OCI-LY1 (cell line): ENCODE results near the gene AXIN1.
A peak's percentile ranks its signal among the peaks of the same experiment; 100 is the strongest.

Experiments used
- H2AFZ ChIP-seq: fragments of 200-600 bp; sonication (generic), shearing (Covaris generic); 2 replicates; pipeline ENCODE4 v1.6.0; 2014; ENCODE audit warnings: antibody characterized with exemption, mild to moderate bottlenecking, low read length
- H3F3A ChIP-seq: fragments of 200-600 bp; sonication (generic), shearing (Covaris generic); 2 replicates; pipeline ENCODE4 v1.6.0; 2014; ENCODE audit warnings: mild to moderate bottlenecking, antibody characterized with exemption, low read length, moderate library complexity; ENCODE audit not compliant: insufficient read depth
- H3K27ac ChIP-seq: fragments of 200-600 bp; sonication (generic); 2 replicates; pipeline ENCODE4 v1.5.1; 2014; ENCODE audit warnings: low read length, mixed run types, mild to moderate bottlenecking, low read depth; ENCODE audit not compliant: poor library complexity, severe bottlenecking
- H3K27me3 ChIP-seq: fragments of 200-600 bp; sonication (generic); 2 replicates; pipeline ENCODE4 v1.6.0; 2014; ENCODE audit warnings: antibody characterized with exemption, mild to moderate bottlenecking, low read length, moderate library complexity; ENCODE audit not compliant: insufficient read depth
- H3K36me3 ChIP-seq: fragments of 200-600 bp; sonication (generic); 2 replicates; pipeline ENCODE4 v1.6.1; 2014; ENCODE audit warnings: mild to moderate bottlenecking, antibody characterized with exemption, low read length, moderate library complexity, mixed read lengths; ENCODE audit not compliant: insufficient read depth
- H3K4me1 ChIP-seq: fragments of 200-600 bp; sonication (generic); 2 replicates; pipeline ENCODE4 v1.5.1; 2014; ENCODE audit warnings: mild to moderate bottlenecking, low read length, moderate library complexity; ENCODE audit not compliant: insufficient read depth, severe bottlenecking
- H3K4me2 ChIP-seq: fragments of 200-600 bp; sonication (generic), shearing (Covaris generic); 2 replicates; pipeline ENCODE4 v1.6.1; 2014; ENCODE audit warnings: low read length
- H3K4me3 ChIP-seq: fragments of 200-600 bp; sonication (generic); 2 replicates; pipeline ENCODE4 v1.5.1; 2014; ENCODE audit warnings: low read length, low read depth, mild to moderate bottlenecking, mixed read lengths; ENCODE audit not compliant: poor library complexity, severe bottlenecking
- H3K79me2 ChIP-seq: fragments of 200-600 bp; shearing (Covaris generic); 2 replicates; pipeline ENCODE4 v1.6.1; 2016; ENCODE audit warnings: mixed run types, low read length, mixed read lengths; ENCODE audit not compliant: insufficient read depth
- H3K9ac ChIP-seq: fragments of 200-600 bp; sonication (generic), shearing (Covaris generic); 2 replicates; pipeline ENCODE4 v1.6.1; 2014; ENCODE audit warnings: mild to moderate bottlenecking, low read length, mixed read lengths
- H3K9me2 ChIP-seq: fragments of 200-600 bp; sonication (generic), shearing (Covaris generic); 2 replicates; pipeline ENCODE4 v1.6.1; 2014; ENCODE audit warnings: low read depth, mild to moderate bottlenecking, low read length, mixed read lengths
- H3K9me3 ChIP-seq: fragments of 200-600 bp; shearing (Covaris generic); 2 replicates; pipeline ENCODE4 v1.6.1; 2014; ENCODE audit warnings: low read length, mixed read lengths
- H4K20me1 ChIP-seq: fragments of 200-600 bp; sonication (generic), shearing (Covaris generic); 2 replicates; pipeline ENCODE4 v1.6.0; 2016; ENCODE audit warnings: mild to moderate bottlenecking, low read length; ENCODE audit not compliant: insufficient read depth
- CTCF ChIP-seq: fragments of 200-600 bp; sonication (generic), shearing (Covaris generic); IDR thresholded peaks from 2 replicates; pipeline ENCODE4 v1.5.1; 2017; ENCODE audit warnings: mild to moderate bottlenecking, antibody characterized with exemption, low read length, moderate library complexity, mixed read lengths
- EZH2 ChIP-seq: fragments of 200-600 bp; sonication (generic), shearing (Covaris generic); IDR thresholded peaks from 2 replicates; pipeline ENCODE4 v1.8.0; 2017; ENCODE audit warnings: borderline replicate concordance, mixed run types, mild to moderate bottlenecking, antibody characterized with exemption, low read length, moderate library complexity, mixed read lengths

The AXIN1 gene

GRCh38 chr16:352547-353403, at the start of gene AXIN1:
Gene AXIN1 (minus strand): TSS chr16:352723. CDS start chr16:347025, 5,698 bp downstream.
- peaks cover 32% of the 10 kb centered on the region for H3K4me1 ChIP-seq
- H3K36me3 ChIP-seq = peaks cover 9% of the 10 kb centered on the region; the same call in 1 of the 2 replicates
- no peaks in the 10 kb centered on the region for H3K27me3 ChIP-seq
- H3K4me2 ChIP-seq = peak within 1 kb of the TSS; percentile 79
- peaks cover 12% of the 10 kb centered on the region; the same call in 1 of the 2 replicates for H3K79me2 ChIP-seq
- H4K20me1 ChIP-seq = no peaks in the 10 kb centered on the region
- H3K9ac ChIP-seq = peak within 1 kb of the TSS; percentile 78
- H3K9me2 ChIP-seq = no peaks in the 10 kb centered on the region
- H3K27ac ChIP-seq = no peak within 1 kb of the TSS
- no peak for TF ChIP-seq EZH2
- TF ChIP-seq CTCF = no peak; the same call in 1 of the 2 replicates
- no peak within 1 kb of the TSS for H2AFZ ChIP-seq
- H3K9me3 ChIP-seq = no peaks in the 10 kb centered on the region
- H3F3A ChIP-seq = no peaks in the 10 kb centered on the region
- H3K4me3 ChIP-seq = peak within 1 kb of the TSS; percentile 70

GRCh38 chr16:401468-402348, 49.2 kb upstream of the AXIN1 start, which contains the start of gene DECR2:
Gene DECR2 (plus strand): TSS chr16:401885. CDS start chr16:401964, 79 bp downstream.
- H3F3A ChIP-seq = 0 out of 2 replicates have a peak, but pooled peaks cover 4% of the 10 kb centered on the region
- H3K4me1 ChIP-seq = peaks cover 21% of the 10 kb centered on the region
- 0 out of 2 replicates have a peak, but pooled peaks cover 3% of the 10 kb centered on the region for H3K36me3 ChIP-seq
- H3K9me2 ChIP-seq = no peaks in the 10 kb centered on the region
- peak within 1 kb of the TSS; percentile 85 for H3K4me2 ChIP-seq
- no peaks in the 10 kb centered on the region; the same call in 1 of the 2 replicates for H3K27me3 ChIP-seq
- H2AFZ ChIP-seq = no peak within 1 kb of the TSS
- peak within 1 kb of the TSS; percentile 61 for H3K27ac ChIP-seq
- H3K4me3 ChIP-seq = peak within 1 kb of the TSS; percentile 79
- H3K79me2 ChIP-seq = no peaks in the 10 kb centered on the region
- H4K20me1 ChIP-seq = no peaks in the 10 kb centered on the region
- no peaks in the 10 kb centered on the region for H3K9me3 ChIP-seq
- peak within 1 kb of the TSS; percentile 81 for H3K9ac ChIP-seq
- TF ChIP-seq EZH2 (no peak), CTCF (peak; percentile 65)

GRCh38 chr16:400061-400591, 47.6 kb upstream of the AXIN1 start:
- Histone ChIP-seq H3K4me1 (peaks cover 21% of the 10 kb centered on the region), H3K9me3 (no peaks in the 10 kb centered on the region), H3K36me3 (0 out of 2 replicates have a peak, but pooled peaks cover 3% of the 10 kb centered on the region), H3K4me3 (peak overlapping the region; percentile 79), H2AFZ (no peak overlapping the region), H3F3A (0 out of 2 replicates have a peak, but pooled peaks cover 13% of the 10 kb centered on the region), H3K4me2 (peak overlapping the region; percentile 85), H3K9me2 (no peaks in the 10 kb centered on the region), H4K20me1 (no peaks in the 10 kb centered on the region), H3K27ac (peak overlapping the region; percentile 61), H3K79me2 (no peaks in the 10 kb centered on the region), H3K27me3 (no peaks in the 10 kb centered on the region; the same call in 1 of the 2 replicates), H3K9ac (peak overlapping the region; percentile 81)
- TF ChIP-seq EZH2 (no peak), CTCF (no peak)
